HPDE6-E6E7 (cell line): ENCODE results near the gene NDUFA11.
"Not testable (repeated sequence)": the region's sequence is repeated elsewhere in the genome, so short reads cannot be mapped to it uniquely, and the experiment has no call there.

Source experiments
- DNase-seq: peaks from one replicate; pipeline ENCODE4 v3.0.0; 2011; ENCODE audit warnings: missing footprints; ENCODE audit errors: extremely low spot score

The NDUFA11 gene

DNA sequence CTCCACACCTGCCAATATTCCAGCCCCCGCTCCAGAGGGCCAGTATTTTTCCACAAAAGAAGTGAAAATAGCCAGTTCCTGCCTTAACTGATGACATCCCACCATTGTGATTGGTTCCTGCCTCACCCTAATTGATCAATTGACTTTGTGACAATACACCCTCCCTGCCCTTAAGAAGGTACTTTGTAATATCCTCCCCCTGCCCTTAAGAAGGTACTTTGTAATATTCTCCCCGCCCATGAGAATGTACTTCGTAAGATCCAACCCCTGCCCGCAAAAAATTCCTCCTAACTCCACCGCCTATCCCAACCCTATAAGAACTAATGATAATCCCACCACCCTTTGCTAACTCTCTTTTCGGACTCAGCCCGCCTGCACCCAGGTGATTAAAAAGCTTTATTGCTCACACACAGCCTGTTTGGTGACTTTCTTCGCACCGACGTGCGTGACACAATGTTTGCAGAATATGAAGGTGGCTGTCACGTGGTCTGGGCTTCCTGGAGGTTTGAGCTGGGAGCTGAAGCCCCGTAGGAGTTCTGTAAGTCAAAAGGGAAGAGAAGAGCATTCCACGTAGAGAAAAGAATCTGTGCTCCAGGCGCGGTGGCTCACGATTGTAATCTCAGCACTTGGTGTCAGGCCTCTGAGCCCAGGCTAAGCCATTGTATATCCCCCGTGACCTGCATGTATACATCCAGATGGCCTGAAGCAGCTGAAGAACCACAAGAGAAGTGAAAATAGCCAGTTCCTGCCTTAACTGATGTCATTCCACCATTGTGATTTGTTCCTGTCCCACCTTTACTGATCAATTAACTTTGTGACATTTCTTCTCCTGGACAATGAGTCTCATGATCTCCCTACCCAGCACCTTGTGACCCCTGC is 46.1 kb downstream of the NDUFA11 start:
- no peak for DNase-seq

DNA sequence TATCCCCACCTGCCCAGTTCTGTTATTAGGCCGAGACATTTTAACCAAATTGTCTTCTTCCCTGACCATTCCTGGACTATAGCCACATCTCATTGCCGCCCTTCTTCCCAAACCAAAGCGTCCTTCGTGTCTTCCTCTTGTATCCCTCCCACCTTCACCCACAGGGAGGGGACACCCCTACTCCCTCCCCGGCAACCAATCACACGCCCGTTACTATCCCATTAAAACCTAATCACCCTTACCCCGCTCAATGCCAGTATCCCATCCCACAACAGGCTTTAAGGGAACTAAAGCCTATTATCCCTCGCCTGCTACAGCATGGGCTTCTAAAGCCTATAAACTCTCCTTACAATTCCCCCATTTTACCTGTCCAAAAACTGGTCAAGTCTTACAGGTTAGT is 48.4 kb downstream of the NDUFA11 start:
- not testable (repeated sequence) for DNase-seq

DNA sequence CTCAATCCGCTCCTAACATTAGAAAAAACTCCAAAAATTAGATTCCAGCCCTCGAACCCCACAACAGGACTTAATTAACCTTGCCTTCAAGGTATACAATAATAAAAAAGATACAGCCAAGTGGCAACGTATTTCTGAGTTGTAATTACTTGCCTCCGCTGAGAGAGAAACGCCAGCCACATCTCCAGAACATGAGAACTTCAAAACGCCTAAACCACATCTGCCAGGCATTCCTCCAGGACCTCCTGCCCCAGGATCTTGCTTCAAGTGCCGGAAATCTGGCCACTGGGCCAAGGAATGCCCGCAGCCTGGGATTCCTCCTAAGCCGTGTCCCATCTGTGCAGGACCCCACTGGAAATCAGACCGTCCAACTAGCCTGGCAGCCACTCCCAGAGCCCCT is 49.5 kb downstream of the NDUFA11 start:
- not testable (repeated sequence) for DNase-seq

GRCh38 chr19:5851302-5851701 is 52.3 kb downstream of the NDUFA11 start, which contains the start of gene FUT3:
TSS of gene FUT3 (minus strand) at chr19:5851449.
- peak; percentile 78 for DNase-seq

GRCh38 chr19:5850743-5851293 is 52.8 kb downstream of the NDUFA11 start:
- DNase-seq: no peak

DNA sequence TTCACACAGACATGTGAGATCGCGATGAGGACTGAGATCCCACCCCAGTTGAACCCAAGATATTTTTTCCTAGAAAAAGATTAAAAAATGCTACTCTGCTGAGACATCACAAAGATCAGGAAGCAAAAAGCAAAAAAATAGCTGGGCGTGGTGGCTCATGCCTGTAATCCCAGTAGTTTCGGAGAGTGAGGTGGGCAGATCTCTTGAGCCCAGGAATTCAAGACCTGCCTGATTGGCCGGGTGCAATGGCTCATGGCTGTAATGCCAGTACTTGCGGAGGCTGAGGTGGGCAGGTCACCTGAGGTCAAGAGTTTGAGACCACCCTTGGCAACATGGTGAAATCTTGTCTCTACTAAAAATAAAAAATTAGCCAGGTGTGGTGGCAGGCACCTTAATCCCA is 53.4 kb downstream of the NDUFA11 start:
- no peak for DNase-seq

DNA sequence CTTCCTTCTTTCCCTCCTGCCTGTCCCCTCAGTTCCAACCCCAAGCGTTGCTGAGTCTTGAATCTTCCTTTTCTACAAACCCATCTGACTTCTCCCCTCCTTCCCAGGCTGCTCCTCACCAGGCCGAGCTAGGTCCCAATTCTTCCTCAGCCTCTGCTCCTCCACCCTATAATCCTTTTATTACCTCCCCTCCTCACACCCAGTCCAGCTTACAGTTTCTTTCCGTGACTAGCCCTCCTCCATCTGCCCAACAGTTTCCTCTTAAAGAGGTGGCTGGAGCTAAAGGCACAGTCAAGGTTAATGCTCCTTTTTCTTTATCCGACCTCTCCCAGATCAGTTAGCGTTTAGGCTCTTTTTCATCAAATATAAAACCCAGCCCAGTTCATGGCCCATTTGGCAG is 55.0 kb downstream of the NDUFA11 start:
- not testable (repeated sequence) for DNase-seq

DNA sequence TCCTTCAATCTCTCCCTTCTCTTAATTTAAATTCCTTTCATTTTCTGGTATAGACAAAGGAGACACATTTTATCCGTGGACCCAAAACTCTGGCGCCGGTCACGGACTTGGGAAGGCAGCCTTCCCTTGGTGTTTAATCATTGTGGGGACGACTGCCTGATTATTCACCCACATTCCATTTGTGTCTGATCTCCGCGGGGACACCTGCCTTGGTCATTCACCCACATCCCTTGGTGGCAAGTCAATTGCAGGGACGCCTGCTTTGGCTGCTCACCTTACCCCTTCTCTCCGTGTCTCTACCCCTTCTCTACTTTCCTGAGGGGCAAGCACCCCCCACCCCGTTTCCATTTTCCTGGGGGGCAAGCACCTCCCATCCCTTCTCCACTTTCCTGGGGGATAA is 55.7 kb downstream of the NDUFA11 start:
- not testable (repeated sequence) for DNase-seq
